GM19463 (cell line): ENCODE measurements around the gene SLC9A9.
"Not testable (repeated sequence)": the region's sequence is repeated elsewhere in the genome, so short reads cannot be mapped to it uniquely, and the experiment has no call there.

ENCODE experiments used
- ATAC-seq: cut with Tn5 transposase; IDR thresholded peaks from one replicate; pipeline ENCODE4 v1.9.1; 2021; ENCODE audit warnings: mild to moderate bottlenecking, moderate library complexity; ENCODE audit not compliant: unreplicated experiment

SLC9A9 gene

GRCh38 chr3:143525408-143525807 lies 322.9 kb downstream of the SLC9A9 start:
- ATAC-seq = no peak

- no peak for ATAC-seq
These were observed 326.5 kb downstream of the SLC9A9 start for GRCh38 chr3:143521803-143522202.

DNA sequence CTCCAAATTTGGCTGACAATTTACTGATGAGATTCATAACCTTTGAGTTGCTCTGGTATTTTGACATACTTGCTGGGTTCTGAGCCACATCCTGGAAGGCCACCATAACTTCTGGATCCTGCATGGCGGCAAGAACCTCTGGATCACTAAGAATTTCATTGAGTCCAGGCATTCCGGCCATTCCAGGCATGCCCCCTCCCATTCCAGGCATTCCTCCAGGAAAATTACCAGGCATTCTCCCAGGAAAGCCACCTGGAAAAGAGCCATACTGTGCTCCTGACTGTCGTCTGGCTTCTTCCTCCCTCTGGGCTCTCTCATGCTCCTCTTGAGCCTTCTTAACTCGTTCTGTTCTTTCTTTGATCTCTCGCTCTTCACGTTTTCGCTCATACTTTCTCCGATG lies 331.1 kb downstream of the SLC9A9 start:
- ATAC-seq = not testable (repeated sequence)

- ATAC-seq = no peak
These were observed 333.4 kb downstream of the SLC9A9 start for GRCh38 chr3:143514874-143515273.

- no peak for ATAC-seq
These were observed 334.2 kb downstream of the SLC9A9 start for GRCh38 chr3:143514109-143514508.

- no peak for ATAC-seq
These were observed 336.9 kb downstream of the SLC9A9 start for GRCh38 chr3:143511174-143511879.

DNA sequence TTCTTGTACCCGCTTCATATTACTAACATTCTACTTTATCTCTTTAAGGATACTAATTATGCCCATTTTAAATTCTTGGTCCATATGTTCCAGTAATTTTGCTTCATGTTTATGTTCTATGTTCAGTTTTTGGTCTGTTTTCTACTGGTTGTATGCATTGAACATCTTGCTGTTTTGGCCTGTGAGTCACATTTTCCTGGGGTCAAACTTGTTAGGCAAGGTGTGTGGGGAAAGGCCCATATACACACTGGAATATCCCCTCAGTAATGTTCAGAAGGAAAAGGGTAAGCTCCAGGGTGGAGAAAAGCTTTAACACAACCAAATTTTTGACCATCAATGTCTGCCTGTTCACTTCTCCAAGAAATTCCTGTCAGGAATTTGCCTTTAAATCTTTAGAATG lies 337.7 kb downstream of the SLC9A9 start:
- ATAC-seq = no peak

DNA sequence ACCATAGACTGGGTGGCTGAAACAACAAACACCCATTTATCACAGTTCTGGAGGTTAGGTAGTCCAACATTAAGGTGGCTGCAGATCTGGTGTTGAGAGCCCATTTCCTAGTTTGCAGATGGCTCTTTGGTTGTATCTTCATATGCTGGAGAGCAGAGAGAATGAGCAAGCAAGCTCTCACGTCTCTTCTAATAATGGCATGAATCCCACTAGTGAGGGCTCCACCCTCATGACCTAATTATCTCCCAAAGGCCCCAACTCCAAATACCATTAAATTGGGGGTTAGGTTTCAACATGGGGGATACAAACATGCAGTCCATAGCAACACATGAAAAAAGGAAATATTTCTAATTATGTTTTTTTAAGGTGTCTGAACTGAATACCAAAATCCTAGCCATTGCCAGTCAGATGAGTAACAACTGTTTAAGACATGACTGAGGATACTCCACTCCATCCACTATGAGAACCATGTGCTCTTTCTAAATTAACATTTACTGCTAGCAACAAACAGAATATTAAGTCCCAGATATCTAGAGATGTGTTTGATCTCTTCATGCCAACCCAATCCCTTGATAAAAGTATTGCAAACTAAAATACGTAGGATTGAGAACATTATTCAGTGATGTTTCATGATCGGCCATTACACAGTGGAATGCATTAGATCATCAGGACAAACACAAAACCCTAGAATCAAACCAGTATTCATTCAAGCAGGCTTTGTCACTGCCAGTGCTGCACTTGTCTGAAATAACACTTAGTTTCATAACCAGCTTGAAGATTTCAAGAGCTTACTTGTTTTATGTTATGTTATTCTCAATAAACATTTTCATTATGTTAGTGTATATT lies 340.3 kb downstream of the SLC9A9 start:
- ATAC-seq = no peak

- ATAC-seq = no peak
These were observed 342.1 kb downstream of the SLC9A9 start for GRCh38 chr3:143506190-143506589.

DNA sequence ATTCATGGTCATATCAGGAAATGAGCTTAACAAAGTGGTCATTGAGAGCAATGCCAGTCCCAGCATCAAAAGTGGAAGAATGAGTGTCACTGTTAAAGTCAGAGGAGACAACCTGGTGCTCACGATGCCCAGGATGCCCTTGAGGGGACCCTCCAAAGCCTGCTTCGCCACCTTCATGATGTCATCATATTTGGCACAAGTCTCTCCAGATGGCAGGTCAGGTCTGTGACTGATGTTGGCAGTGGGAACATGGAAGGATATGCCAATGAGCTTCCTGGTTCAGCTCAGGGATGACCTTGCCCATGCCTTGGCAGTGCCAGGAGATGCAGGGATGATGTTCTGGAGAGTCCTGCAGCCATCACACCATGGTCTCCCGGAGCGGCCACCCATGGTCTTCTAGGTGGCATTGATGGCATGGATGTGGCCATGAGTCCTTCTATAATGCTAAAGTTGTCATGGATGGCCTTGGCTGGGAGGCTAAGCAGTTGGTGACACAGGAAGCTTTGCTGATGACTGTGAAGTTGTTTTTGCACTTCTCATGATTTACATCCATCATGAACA lies 344.9 kb downstream of the SLC9A9 start:
- no peak for ATAC-seq

DNA sequence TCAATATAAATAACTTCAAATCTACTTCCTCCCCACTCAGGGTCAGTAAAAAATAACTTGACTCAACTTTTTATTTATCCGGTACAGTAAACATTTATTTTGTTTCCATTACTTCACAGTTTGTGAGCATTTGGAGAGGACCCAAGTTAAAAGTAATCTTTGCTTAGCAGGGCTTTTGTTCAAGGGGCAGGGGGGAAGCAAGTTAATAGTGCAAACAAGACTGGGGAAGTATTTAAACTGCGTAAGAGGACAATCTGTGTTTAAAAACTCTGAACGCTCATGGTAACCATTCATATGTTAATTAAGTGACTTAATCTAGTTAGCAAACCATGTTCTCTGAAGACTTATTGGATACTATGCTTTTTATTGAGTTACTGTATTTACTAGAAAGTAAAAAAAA lies 346.2 kb downstream of the SLC9A9 start:
- ATAC-seq = no peak

GRCh38 chr3:143497382-143497781 lies 350.9 kb downstream of the SLC9A9 start:
- no peak for ATAC-seq

GRCh38 chr3:143496191-143496590 lies 352.1 kb downstream of the SLC9A9 start:
- ATAC-seq = no peak

GRCh38 chr3:143495527-143495926 lies 352.7 kb downstream of the SLC9A9 start:
- ATAC-seq = no peak

DNA sequence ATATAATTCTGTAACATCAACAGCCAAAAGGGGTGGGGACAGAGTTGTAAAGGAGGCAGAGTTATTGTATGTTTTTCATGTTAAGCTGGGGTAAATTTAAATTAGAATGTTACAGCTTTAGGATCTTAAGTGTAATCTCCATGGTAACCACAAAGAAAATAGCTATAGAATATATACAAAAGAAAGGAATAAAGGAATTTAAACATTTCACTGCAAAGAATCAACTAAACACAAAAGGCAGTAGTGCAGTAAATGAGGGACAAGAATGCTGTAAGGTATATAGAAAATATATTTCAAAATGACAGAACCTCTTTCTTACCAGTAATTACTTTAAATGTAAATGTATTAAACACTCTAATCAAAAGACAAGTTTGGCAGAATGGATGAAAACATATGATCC lies 361.7 kb downstream of the SLC9A9 start:
- ATAC-seq = no peak

DNA sequence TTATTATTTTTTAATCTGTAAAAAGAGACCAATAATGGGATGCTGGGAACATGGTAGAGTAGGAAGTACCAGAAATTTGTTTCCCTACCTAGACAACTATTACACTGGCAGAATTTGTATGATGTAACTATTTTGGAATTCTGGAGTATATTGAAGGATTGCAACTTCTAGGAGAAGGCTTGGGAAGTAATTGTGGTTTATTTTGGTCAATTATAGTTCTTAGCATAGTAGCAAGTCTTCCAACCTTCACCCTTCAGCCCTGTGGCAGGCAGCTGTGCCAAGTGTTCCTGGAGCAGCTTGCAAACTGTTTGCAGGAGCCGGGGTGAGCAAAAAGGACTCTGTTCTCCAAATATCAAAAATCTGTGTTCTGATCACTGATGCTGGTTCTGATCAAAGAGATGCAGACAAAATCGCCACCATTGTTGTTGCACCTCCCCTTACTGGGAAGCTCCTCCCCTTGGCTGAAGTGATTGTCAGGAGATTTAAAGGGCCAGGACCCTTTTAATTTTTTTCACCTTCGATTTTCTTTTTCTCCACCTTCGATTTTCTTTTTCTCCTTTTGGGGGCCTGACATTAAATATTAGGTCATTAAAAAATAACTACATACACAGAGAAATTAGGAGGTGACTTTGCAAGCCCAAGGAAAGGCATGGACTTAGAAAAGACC lies 363.3 kb downstream of the SLC9A9 start:
- no peak for ATAC-seq

DNA sequence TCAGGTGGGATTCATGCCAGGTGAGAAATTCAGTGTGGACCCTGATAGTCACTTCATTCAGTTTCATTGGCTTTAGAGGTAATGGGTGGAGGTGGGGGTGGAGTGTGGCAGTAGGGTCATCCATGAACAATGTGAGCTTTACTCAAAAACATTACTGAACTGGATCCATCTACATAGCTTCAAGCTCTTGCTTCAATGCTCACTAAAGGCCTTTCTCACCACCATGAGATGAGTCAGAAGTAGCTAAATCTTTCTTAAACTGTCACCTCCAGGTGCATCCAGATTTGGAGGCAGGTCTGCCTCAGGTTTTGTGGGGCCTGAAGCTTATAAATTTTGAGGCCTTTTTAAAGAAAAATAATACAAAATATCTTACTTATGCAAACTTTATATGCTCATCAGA lies 365.1 kb downstream of the SLC9A9 start:
- ATAC-seq = no peak

DNA sequence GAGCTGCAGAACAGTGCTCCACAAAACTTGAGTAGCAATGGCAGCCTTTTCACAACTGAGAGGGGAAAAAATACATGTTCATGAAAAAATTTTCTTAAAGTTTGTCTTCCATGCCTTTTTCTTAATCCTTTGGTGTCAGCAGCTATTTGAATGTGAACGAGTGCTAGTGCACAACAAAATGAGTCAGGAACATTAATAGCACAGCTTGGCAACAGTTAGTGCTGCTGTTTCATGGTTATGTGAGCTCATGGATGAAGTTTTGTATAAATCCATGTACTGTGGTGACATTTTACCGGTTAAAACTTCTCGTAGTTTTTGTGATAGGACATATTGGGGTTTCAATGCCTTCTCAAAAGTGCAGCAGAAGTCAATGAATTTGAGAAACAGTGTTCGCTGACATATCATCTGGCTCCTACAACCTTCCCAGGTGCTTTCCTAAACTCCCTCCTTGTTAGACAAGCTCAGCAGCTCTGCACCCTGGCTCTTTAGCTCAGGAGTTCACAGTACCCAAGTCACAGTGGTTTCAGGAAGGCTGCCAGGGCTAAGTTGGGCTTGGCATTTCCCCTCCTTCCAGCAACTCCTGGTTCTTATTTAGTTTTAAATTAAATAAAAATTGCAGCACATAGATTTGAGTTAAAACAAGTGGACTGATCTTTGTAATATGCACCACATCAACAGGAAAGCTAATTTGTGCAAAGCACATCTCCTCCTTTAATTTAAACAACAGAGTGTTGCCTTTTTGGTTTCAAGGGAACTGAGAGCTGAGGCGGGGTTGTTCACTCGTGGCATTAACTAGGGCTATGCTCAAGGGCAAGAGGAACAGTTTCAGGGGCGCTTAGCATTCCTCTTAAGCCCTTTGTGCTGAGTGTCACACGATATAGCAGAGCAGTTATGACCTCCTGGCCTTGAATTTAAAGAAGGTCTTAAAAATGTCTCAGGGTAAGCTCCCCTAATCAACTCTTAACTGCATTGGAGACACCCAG lies 365.9 kb downstream of the SLC9A9 start:
- no peak for ATAC-seq

GRCh38 chr3:143480344-143480743 lies 367.9 kb downstream of the SLC9A9 start:
- ATAC-seq = no peak

DNA sequence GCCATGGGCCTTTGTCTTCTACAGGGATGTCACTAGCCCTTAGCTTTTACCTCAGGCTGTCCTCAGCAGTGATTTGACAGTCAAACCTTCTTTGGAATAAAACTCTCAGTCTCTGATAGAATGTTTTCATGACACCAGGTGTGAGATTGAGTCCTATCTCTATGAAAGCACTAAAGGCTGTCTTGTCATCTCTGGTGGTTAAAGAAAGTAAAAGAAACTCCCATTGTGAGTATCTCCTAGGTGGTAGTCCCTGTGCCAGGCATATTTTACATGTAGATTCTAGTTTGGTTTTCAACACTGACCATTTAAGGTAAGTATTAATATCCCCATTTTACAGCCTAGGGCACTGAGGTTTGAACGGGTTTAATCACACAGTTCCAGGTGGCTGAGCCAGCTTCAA lies 368.5 kb downstream of the SLC9A9 start:
- ATAC-seq = no peak
